ENCODE results near the gene SEC24C.

Gene SEC24C

DNA sequence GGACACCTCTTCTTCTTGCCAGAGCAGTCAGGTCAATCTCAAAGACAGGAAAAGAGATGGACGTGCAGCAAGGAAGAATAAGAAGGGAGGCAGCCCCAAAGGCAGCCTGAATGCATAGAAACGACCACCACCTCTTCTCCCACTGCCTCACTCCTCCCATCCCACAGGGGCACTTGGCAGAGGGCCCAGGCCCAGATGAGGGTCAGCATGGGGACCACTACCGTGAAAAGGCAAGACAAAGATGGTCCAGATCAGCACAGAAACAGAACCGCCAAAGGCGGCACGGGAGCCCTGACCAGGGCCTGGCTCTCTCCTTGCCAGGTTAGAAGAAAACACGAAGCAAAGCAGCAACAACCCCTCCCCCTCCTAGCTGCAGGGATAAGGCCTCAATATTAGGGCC, 69.2 kb downstream of the SEC24C start:
- no peak for TF ChIP-seq ZFX (IDR thresholded peaks at IDR 0.05)
- TF ChIP-seq, protein P1, sequence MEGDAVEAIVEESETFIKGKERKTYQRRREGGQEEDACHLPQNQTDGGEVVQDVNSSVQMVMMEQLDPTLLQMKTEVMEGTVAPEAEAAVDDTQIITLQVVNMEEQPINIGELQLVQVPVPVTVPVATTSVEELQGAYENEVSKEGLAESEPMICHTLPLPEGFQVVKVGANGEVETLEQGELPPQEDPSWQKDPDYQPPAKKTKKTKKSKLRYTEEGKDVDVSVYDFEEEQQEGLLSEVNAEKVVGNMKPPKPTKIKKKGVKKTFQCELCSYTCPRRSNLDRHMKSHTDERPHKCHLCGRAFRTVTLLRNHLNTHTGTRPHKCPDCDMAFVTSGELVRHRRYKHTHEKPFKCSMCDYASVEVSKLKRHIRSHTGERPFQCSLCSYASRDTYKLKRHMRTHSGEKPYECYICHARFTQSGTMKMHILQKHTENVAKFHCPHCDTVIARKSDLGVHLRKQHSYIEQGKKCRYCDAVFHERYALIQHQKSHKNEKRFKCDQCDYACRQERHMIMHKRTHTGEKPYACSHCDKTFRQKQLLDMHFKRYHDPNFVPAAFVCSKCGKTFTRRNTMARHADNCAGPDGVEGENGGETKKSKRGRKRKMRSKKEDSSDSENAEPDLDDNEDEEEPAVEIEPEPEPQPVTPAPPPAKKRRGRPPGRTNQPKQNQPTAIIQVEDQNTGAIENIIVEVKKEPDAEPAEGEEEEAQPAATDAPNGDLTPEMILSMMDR (conservative IDR thresholded peaks at IDR 0.05) = no peak
- H3K27ac ChIP-seq = no peak overlapping the region

- no peak overlapping the region for H3K27ac ChIP-seq
- TF ChIP-seq, protein P1 (conservative IDR thresholded peaks at IDR 0.05) = no peak
- no peak for TF ChIP-seq ZFX (IDR thresholded peaks at IDR 0.05)
Observed at GRCh38 chr10:73814276-73814895, 70.2 kb downstream of the SEC24C start.

DNA sequence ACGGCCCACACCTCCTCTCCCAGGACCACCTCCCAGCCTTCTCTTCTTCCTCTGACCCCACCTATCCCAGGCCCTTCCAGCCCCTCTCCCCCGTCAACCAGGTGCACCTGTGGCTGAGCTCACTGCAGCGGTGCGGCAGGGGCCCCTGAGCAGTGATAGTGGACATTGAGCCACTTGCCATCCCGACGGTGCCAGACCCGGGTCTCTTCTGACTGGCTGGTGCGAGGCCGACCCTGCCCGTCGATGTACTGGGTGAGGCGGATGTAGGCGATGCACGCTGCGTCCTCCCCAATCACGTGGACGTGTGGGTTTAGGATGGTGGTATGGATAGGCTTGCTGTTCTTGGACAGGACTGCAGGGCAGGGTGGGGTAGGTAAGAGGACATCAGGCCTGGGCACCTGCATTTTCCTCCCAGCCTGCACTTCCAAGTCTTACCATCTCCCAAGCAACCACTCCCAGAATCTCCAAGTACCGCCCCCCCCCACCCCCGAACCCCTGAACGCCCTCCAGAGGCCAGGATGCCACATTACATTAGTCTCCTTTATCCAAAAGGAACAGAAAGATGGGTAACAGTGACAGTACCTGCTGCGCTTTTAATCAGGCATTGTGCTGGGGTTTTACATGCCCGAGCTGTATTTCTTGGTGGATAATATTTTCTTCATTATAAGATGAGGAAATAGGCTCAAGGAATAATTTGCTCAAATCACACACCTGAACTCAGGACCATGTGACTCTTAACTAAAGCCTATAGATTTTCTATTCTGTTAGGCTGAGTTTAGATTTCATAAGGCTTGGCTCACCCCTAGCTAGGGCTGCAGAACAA, 70.9 kb downstream of the SEC24C start:
- no peak overlapping the region for H3K27ac ChIP-seq
- TF ChIP-seq, protein P1 (conservative IDR thresholded peaks at IDR 0.05) = peak; percentile 60
- TF ChIP-seq ZFX (IDR thresholded peaks at IDR 0.05) = no peak

GRCh38 chr10:73815719-73816030, 71.5 kb downstream of the SEC24C start:
- TF ChIP-seq, protein P1 (conservative IDR thresholded peaks at IDR 0.05) = no peak
- H3K27ac ChIP-seq = no peak overlapping the region

DNA sequence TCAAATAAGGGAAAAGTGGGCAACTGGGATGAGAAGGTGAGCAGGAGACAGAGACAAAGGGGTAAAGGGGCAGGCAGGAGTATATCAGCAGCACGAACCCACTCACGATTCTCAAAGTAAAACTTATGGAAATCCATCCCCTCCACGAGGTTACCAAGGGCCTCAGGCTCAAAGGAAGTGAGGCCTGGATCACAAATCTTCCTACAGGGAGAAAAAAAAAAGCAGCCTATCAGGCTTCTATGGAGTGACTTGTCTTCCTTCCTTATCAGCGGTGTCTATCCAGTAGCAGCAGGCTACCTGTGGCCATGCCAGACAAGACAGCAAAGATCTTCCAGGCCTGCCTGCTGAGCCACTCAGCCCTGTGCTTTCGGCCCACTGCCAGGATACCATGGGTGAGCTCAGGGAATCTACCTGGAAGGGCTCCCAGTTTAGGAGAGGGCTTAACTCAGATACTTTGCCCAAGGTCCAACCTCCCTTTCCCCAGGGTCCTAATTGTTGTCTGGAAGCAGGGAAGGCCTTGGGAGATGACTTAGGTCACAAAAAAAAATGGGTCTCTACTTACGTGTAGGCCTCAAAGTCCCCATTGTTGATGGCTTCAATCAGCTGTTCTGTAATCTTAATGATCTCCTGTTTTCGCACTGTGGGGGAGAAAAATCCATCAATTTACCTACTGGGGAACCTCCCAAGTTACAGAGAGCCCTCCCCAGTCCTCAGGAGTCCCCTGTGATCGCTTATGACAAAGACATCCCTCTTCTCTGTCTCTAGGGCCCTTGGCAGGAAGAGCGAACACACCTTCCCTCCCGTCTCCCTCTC, 73.0 kb downstream of the SEC24C start:
- H3K27ac ChIP-seq = peak overlapping the region; percentile 80

DNA sequence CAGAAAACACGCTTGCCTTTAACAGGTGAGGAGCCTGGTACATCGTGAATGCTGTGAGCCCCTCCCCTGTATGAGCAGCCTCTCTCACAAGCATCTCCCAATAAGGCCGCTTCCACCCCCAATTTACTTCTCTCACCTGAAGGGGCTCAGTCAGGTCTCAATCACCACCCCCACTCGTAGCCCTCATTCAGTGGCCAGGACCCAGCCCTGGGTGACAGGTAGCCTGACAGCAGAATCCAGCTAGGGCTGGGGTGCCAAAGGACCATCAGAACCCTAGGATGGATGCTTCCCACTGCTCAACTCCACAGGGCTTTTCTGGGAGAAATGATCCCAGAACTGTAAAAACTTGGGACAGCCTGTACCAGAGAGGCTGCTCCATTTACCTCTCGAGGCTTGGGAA, 73.7 kb downstream of the SEC24C start:
- TF ChIP-seq, protein P1 (conservative IDR thresholded peaks at IDR 0.05) = no peak
- TF ChIP-seq ZFX (IDR thresholded peaks at IDR 0.05) = no peak
- H3K27ac ChIP-seq = peak overlapping the region; percentile 80

More for the DNA sequence above, 73.0 kb downstream of the SEC24C start:
- 0 out of 2 replicates have a peak, but pooled peaks have one; percentile 31 for TF ChIP-seq ZFX (IDR thresholded peaks at IDR 0.05)
- TF ChIP-seq, protein P1 (conservative IDR thresholded peaks at IDR 0.05) = no peak

GRCh38 chr10:73818402-73818801, 74.2 kb downstream of the SEC24C start:
- H3K27ac ChIP-seq = peak overlapping the region; percentile 80
- no peak for TF ChIP-seq ZFX (IDR thresholded peaks at IDR 0.05)
- TF ChIP-seq, protein P1 (conservative IDR thresholded peaks at IDR 0.05) = no peak

Measured in C4-2B (cell line).